HepG2 (cell line): ENCODE measurements around the gene PLD4. TPM values are rescaled to one million over a fixed set of nuclear protein-coding genes. Genes with fewer than 3 reads are reported as not detected.
A peak's percentile ranks its signal among the peaks of the same experiment; 100 is the strongest.

Source experiments
- ATM ChIP-seq: fragments of 450-650 bp; IDR thresholded peaks from 2 replicates; pipeline ENCODE4 v1.7.1; 2017; ENCODE audit warnings: mild to moderate bottlenecking, borderline replicate concordance
- DZIP1 ChIP-seq: sonication (generic); formaldehyde crosslinking; IDR thresholded peaks from 2 replicates; pipeline ENCODE4 v1.5.0; 2020; ENCODE audit warnings: mild to moderate bottlenecking, missing genetic modification reagents
- ESRRA ChIP-seq: sonication (generic); formaldehyde crosslinking; IDR thresholded peaks from 2 replicates; pipeline ENCODE4 v1.5.1; 2020; ENCODE audit warnings: mild to moderate bottlenecking, low read depth, missing genetic modification reagents
- ETS1 ChIP-seq: sonication (generic); formaldehyde crosslinking; IDR thresholded peaks from 2 replicates; pipeline ENCODE4 v1.4.0; 2020; ENCODE audit warnings: missing genetic modification reagents
- HNRNPLL ChIP-seq: fragments of 200-400 bp; formaldehyde crosslinking; IDR thresholded peaks from 2 replicates; pipeline ENCODE4 v1.6.1; 2017; ENCODE audit warnings: mild to moderate bottlenecking, low read depth, low read length; ENCODE audit not compliant: poor library complexity, severe bottlenecking
- KLF6 ChIP-seq: IDR thresholded peaks from 2 replicates; pipeline ENCODE4 v1.8.0; 2016; ENCODE audit warnings: missing biosample characterization, missing genetic modification reagents
- PAXIP1 ChIP-seq: sonication (generic); formaldehyde crosslinking; conservative IDR thresholded peaks from 2 replicates; pipeline ENCODE4 v1.4.0; 2020; ENCODE audit warnings: mild to moderate bottlenecking, missing genetic modification reagents, moderate library complexity
- ZKSCAN1 ChIP-seq: fragments of 150-350 bp; IDR thresholded peaks from 2 replicates; pipeline ENCODE4 v1.6.1; 2014; ENCODE audit warnings: low read length
- ZNF180 ChIP-seq: sonication (generic); formaldehyde crosslinking; IDR thresholded peaks from 2 replicates; pipeline ENCODE4 v1.4.0; 2020; ENCODE audit warnings: low read depth, missing genetic modification reagents, borderline replicate concordance
- ZNF687 ChIP-seq: sonication (generic); formaldehyde crosslinking; IDR thresholded peaks from 2 replicates; pipeline ENCODE4 v1.5.1; 2020; ENCODE audit warnings: mild to moderate bottlenecking, missing genetic modification reagents, moderate library complexity
- ZNF772 ChIP-seq: sonication (generic); formaldehyde crosslinking; IDR thresholded peaks from 2 replicates; pipeline ENCODE4 v1.5.0; 2020; ENCODE audit warnings: mild to moderate bottlenecking, missing genetic modification reagents
- ZNF788 ChIP-seq: sonication (generic); formaldehyde crosslinking; IDR thresholded peaks from 2 replicates; pipeline ENCODE4 v1.5.0; 2020; ENCODE audit warnings: mild to moderate bottlenecking, missing genetic modification reagents, borderline replicate concordance
- ZNF839 ChIP-seq: sonication (generic); formaldehyde crosslinking; IDR thresholded peaks from 2 replicates; pipeline ENCODE4 v1.4.0; 2020; ENCODE audit warnings: missing genetic modification reagents, mild to moderate bottlenecking, borderline replicate concordance
- polyA plus RNA-seq, 8 experiments: library from polyadenylated mRNA; depleted of rRNA in 3 of 8; stranded (reverse) in 7 of 8; unstranded in 1 of 8; fragments of >200 nt; fragmentation: Illumina TruSeq in 4 of 8; extraction: Trizol in 4 of 8; gene quantifications; 2 replicates each; pipeline versions ENCODE4 v1.2.1 to v1.2.3, GENCODE V29; 2011 to 2016; ENCODE audit warnings: low read depth in 4 of 8, missing spikeins in 1 of 8, mixed read lengths in 1 of 8; ENCODE audit not compliant: insufficient read depth in 1 of 8
- total RNA-seq, 5 experiments: library from RNA; depleted of rRNA; stranded (reverse); fragments of >200 nt; fragmentation: Illumina TruSeq; extraction: Trizol; gene quantifications; 2 replicates each; pipeline ENCODE4 v1.2.3, GENCODE V29; 2016; ENCODE audit warnings: low read depth in 1 of 5

PLD4 gene
- total and polyA plus RNA-seq, 2 of the 13 experiments (the other 11 are each of a cell fraction or from before 2014, with no cell fraction given), result not detected

GRCh38 chr14:104976198-104977007, 51.7 kb downstream of the PLD4 start (continued):
- peak; percentile 58 for TF ChIP-seq ZNF687 (CRISPR knock-in tag)
- TF ChIP-seq ZNF788 (CRISPR knock-in tag), result no peak; the same call in 1 of the 2 replicates
- TF ChIP-seq ETS1 (CRISPR knock-in tag), result no peak
- TF ChIP-seq KLF6 (CRISPR knock-in tag), result no peak
- no peak for TF ChIP-seq ZNF772 (CRISPR knock-in tag)
- TF ChIP-seq PAXIP1 (CRISPR knock-in tag), result no peak
- no peak for TF ChIP-seq DZIP1 (CRISPR knock-in tag)
- 0 out of 2 replicates have a peak, but pooled peaks have one; percentile 25 for TF ChIP-seq ESRRA (CRISPR knock-in tag)
- peak; percentile 34 for TF ChIP-seq HNRNPLL
- no peak for TF ChIP-seq ZNF180
- no peak for TF ChIP-seq ATM
- no peak for TF ChIP-seq ZKSCAN1
- TF ChIP-seq ZNF839, result no peak
